SK-N-MC (cell line): ENCODE measurements around the gene ARMC8.

Source experiments
- EZH2 ChIP-seq: fragments of 200-600 bp; sonication (generic); IDR thresholded peaks from one replicate; pipeline ENCODE4 v1.6.1; 2017; ENCODE audit warnings: antibody characterized with exemption
- POLR2AphosphoS5 ChIP-seq: IDR thresholded peaks from 2 replicates; pipeline ENCODE4 v1.6.1; 2012; ENCODE audit warnings: mild to moderate bottlenecking, low read depth, low read length, borderline replicate concordance

- TF ChIP-seq EZH2: no peak
- TF ChIP-seq POLR2AphosphoS5: no peak
Observed at GRCh38 chr3:138325990-138326389, 138.9 kb downstream of the ARMC8 start.
